Nephron progenitor cell (in vitro differentiated cells): ENCODE results near the gene IRF6.

Source experiments
- DNase-seq: peaks from one replicate; pipeline ENCODE4 v3.0.0; 2021
- H3K27ac Mint-ChIP-seq: 2 replicates; pipeline ENCODE4 v1.8.0; 2021; ENCODE audit warnings: mild to moderate bottlenecking, moderate library complexity, mixed read lengths
- H3K27me3 Mint-ChIP-seq: 2 replicates; pipeline ENCODE4 v1.8.0; 2021; ENCODE audit warnings: mild to moderate bottlenecking, low read depth, mixed read lengths; ENCODE audit not compliant: poor library complexity
- H3K36me3 Mint-ChIP-seq: 2 replicates; pipeline ENCODE4 v1.8.0; 2021; ENCODE audit warnings: low read depth, mixed read lengths
- H3K4me1 Mint-ChIP-seq: 2 replicates; pipeline ENCODE4 v1.8.0; 2021; ENCODE audit warnings: mixed read lengths
- H3K4me3 Mint-ChIP-seq: 2 replicates; pipeline ENCODE4 v1.8.0; 2021; ENCODE audit warnings: mild to moderate bottlenecking, moderate library complexity, mixed read lengths
- H3K9me3 Mint-ChIP-seq: 2 replicates; pipeline ENCODE4 v1.8.0; 2021; ENCODE audit warnings: mild to moderate bottlenecking, moderate library complexity, mixed read lengths
- CTCF ChIP-seq: fragments of 200-600 bp; sonication (generic); IDR thresholded peaks from 2 replicates; pipeline ENCODE4 v1.5.0; 2021; ENCODE audit warnings: antibody characterized with exemption

The IRF6 gene

GRCh38 chr1:209839875-209840546 is 34.1 kb upstream of the IRF6 start:
- Mint-ChIP-seq H3K36me3 (peaks cover 48% of the 10 kb centered on the region), H3K4me3 (no peak overlapping the region), H3K9me3 (no peaks in the 10 kb centered on the region), H3K27ac (peak overlapping the region; percentile 5), H3K27me3 (no peaks in the 10 kb centered on the region), H3K4me1 (no peaks in the 10 kb centered on the region)
- DNase-seq: no peak
- TF ChIP-seq CTCF: no peak

DNA sequence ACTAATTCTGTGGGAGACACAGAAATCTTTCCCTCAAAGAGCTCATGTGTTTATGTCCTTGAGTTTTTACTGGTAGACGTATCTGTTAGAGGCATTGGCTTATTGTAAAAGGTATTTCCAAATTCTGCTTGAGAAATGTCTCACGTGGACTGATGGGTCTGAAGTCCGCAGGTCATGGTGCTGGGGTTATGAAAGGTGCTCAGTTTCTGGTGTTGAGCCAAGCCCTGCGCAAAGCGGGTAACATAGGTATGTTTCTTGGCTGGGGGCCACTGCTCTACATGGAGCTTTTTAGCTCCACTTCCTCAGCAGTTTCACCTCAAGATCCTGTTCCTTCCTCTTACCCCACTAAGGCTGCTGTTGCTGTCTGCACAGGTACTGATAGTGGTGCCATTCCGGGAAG is 32.6 kb upstream of the IRF6 start:
- no peak for TF ChIP-seq CTCF
- no peaks in the 10 kb centered on the region for H3K4me1 Mint-ChIP-seq
- DNase-seq: no peak
- H3K9me3 Mint-ChIP-seq: no peaks in the 10 kb centered on the region
- peaks cover 56% of the 10 kb centered on the region for H3K36me3 Mint-ChIP-seq
- no peaks in the 10 kb centered on the region for H3K27me3 Mint-ChIP-seq
- no peak overlapping the region for H3K27ac Mint-ChIP-seq
- H3K4me3 Mint-ChIP-seq: no peak overlapping the region

DNA sequence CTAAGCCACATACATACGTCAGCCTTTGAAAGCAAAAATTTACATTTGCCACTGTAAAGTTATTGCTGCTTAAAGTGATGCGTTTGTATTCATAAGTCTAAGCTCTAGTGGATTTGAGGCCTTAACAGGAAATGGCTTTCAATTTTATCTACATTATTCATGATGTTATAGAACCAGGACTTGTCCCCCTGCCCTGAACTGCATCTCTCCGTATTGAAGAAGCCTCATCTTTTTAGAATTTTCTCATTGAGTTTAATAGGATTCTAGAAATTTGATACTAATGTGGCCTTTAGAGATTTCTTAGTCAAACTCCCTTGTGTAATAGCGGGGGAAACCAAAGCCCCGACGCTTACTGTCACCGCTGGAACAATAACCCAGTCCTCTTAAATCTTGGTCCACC is 31.7 kb upstream of the IRF6 start:
- Mint-ChIP-seq H3K4me3 (no peak overlapping the region), H3K4me1 (no peaks in the 10 kb centered on the region), H3K27me3 (no peaks in the 10 kb centered on the region), H3K9me3 (no peaks in the 10 kb centered on the region), H3K27ac (no peak overlapping the region), H3K36me3 (peaks cover 58% of the 10 kb centered on the region)
- TF ChIP-seq CTCF: no peak
- no peak for DNase-seq

GRCh38 chr1:209835782-209836298 is 29.9 kb upstream of the IRF6 start:
- TF ChIP-seq CTCF: no peak
- DNase-seq: no peak
- H3K27me3 Mint-ChIP-seq: no peaks in the 10 kb centered on the region
- H3K27ac Mint-ChIP-seq: no peak overlapping the region
- peaks cover 61% of the 10 kb centered on the region for H3K36me3 Mint-ChIP-seq
- H3K9me3 Mint-ChIP-seq: no peaks in the 10 kb centered on the region
- H3K4me3 Mint-ChIP-seq: no peak overlapping the region
- H3K4me1 Mint-ChIP-seq: no peaks in the 10 kb centered on the region

DNA sequence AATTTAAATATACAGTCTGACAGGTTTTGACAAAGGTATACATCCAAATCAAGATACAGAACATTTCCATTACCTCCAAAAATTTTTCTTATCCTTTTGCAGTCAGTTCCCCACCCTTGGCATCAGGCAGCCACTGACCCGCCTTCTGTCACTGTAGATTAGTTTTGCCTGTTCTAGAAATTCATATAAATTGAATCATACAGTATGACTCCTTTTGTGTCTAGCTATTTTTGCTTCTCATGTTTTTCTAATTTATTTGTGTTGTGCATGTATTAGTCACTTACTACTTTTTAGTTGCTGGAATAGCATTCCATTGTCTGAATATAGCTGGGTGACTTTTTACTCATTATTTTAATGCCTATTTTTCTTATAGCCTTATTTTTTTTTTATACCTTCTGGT is 25.7 kb upstream of the IRF6 start:
- Mint-ChIP-seq H3K4me1 (peaks cover 25% of the 10 kb centered on the region), H3K9me3 (peaks cover 4% of the 10 kb centered on the region), H3K4me3 (no peak overlapping the region), H3K27ac (no peak overlapping the region), H3K36me3 (peaks cover 58% of the 10 kb centered on the region), H3K27me3 (no peaks in the 10 kb centered on the region)
- no peak for TF ChIP-seq CTCF
- DNase-seq: no peak

- DNase-seq: no peak
- peaks cover 5% of the 10 kb centered on the region for H3K27me3 Mint-ChIP-seq
- H3K36me3 Mint-ChIP-seq: peaks cover 50% of the 10 kb centered on the region
- H3K4me1 Mint-ChIP-seq: peaks cover 25% of the 10 kb centered on the region
- TF ChIP-seq CTCF: no peak
- H3K4me3 Mint-ChIP-seq: no peak overlapping the region
- peaks cover 4% of the 10 kb centered on the region for H3K9me3 Mint-ChIP-seq
- no peak overlapping the region for H3K27ac Mint-ChIP-seq
These were observed 24.8 kb upstream of the IRF6 start for GRCh38 chr1:209830722-209831121.
